HepG2 (cell line): ENCODE data around the gene TOR4A. TPM values are rescaled to one million over a fixed set of nuclear protein-coding genes. Genes with fewer than 3 reads are reported as not detected.
A peak's percentile ranks its signal among the peaks of the same experiment; 100 is the strongest.

ENCODE experiments used
- AGO2 ChIP-seq: fragments of 200-400 bp; formaldehyde crosslinking; optimal IDR thresholded peaks from 2 replicates; pipeline ENCODE3; 2017; ENCODE audit warnings: mild to moderate bottlenecking, low read depth, low read length, moderate library complexity
- BCL3 ChIP-seq: sonication (generic); formaldehyde crosslinking; IDR thresholded peaks from 2 replicates; pipeline ENCODE4 v1.5.1; 2020; ENCODE audit warnings: mild to moderate bottlenecking, missing genetic modification reagents, moderate library complexity
- E2F2 ChIP-seq: sonication (generic); formaldehyde crosslinking; IDR thresholded peaks from 2 replicates; pipeline ENCODE4 v1.4.0; 2020; ENCODE audit warnings: missing genetic modification reagents, borderline replicate concordance
- NFE2 ChIP-seq: sonication (generic); formaldehyde crosslinking; IDR thresholded peaks from 2 replicates; pipeline ENCODE4 v1.4.0; 2020; ENCODE audit warnings: missing genetic modification reagents
- NPAS2 ChIP-seq: sonication (generic); formaldehyde crosslinking; IDR thresholded peaks from 2 replicates; pipeline ENCODE4 v1.8.0; 2022; ENCODE audit warnings: mild to moderate bottlenecking, missing genetic modification reagents, borderline replicate concordance
- REXO4 ChIP-seq: sonication (generic); formaldehyde crosslinking; IDR thresholded peaks from 2 replicates; pipeline ENCODE4 v1.8.0; 2022; ENCODE audit warnings: missing genetic modification reagents, mild to moderate bottlenecking, borderline replicate concordance
- SNAPC5 ChIP-seq: sonication (generic); formaldehyde crosslinking; IDR thresholded peaks from 2 replicates; pipeline ENCODE4 v1.8.1; 2023; ENCODE audit warnings: mild to moderate bottlenecking, missing genetic modification reagents, borderline replicate concordance
- ZBTB21 ChIP-seq: sonication (generic); formaldehyde crosslinking; IDR thresholded peaks from 2 replicates; pipeline ENCODE4 v1.4.0; 2020; ENCODE audit warnings: missing genetic modification reagents
- ZFYVE20 ChIP-seq: sonication (generic); formaldehyde crosslinking; IDR thresholded peaks from 2 replicates; pipeline ENCODE4 v1.8.0; 2023; ENCODE audit warnings: low read depth, mild to moderate bottlenecking, moderate library complexity, missing genetic modification reagents, borderline replicate concordance
- ZIK1 ChIP-seq: sonication (generic); formaldehyde crosslinking; IDR thresholded peaks from 2 replicates; pipeline ENCODE4 v1.5.0; 2020; ENCODE audit warnings: mild to moderate bottlenecking, low read depth, missing genetic modification reagents, borderline replicate concordance
- ZNF343 ChIP-seq: sonication (generic); formaldehyde crosslinking; IDR thresholded peaks from 2 replicates; pipeline ENCODE4 v1.4.0; 2020; ENCODE audit warnings: mild to moderate bottlenecking, missing genetic modification reagents
- ZNF670 ChIP-seq: sonication (generic); formaldehyde crosslinking; IDR thresholded peaks from 2 replicates; pipeline ENCODE4 v1.8.0; 2022; ENCODE audit warnings: mild to moderate bottlenecking, missing genetic modification reagents, borderline replicate concordance
- ZNF777 ChIP-seq: sonication (generic); formaldehyde crosslinking; IDR thresholded peaks from 2 replicates; pipeline ENCODE4 v1.4.0; 2020; ENCODE audit warnings: missing genetic modification reagents
- ZSCAN22 ChIP-seq: sonication (generic); formaldehyde crosslinking; IDR thresholded peaks from 2 replicates; pipeline ENCODE4 v1.4.0; 2020; ENCODE audit warnings: mild to moderate bottlenecking, missing genetic modification reagents
- polyA plus RNA-seq, 8 experiments: library from polyadenylated mRNA; depleted of rRNA in 3 of 8; stranded (reverse) in 7 of 8; unstranded in 1 of 8; fragments of >200 nt; fragmentation: Illumina TruSeq in 4 of 8; extraction: Trizol in 4 of 8; gene quantifications; 2 replicates each; pipeline versions ENCODE4 v1.2.1 to v1.2.3, GENCODE V29; 2011 to 2016; ENCODE audit warnings: low read depth in 4 of 8, missing spikeins in 1 of 8, mixed read lengths in 1 of 8; ENCODE audit not compliant: insufficient read depth in 1 of 8
- total RNA-seq, 5 experiments: library from RNA; depleted of rRNA; stranded (reverse); fragments of >200 nt; fragmentation: Illumina TruSeq; extraction: Trizol; gene quantifications; 2 replicates each; pipeline ENCODE4 v1.2.3, GENCODE V29; 2016; ENCODE audit warnings: low read depth in 1 of 5
- TF ChIP-seq, protein P1 (sequence below): sonication (generic); formaldehyde crosslinking; IDR thresholded peaks from 2 replicates; pipeline ENCODE4 v1.8.1; 2023; ENCODE audit warnings: mild to moderate bottlenecking, inconsistent platforms, moderate library complexity, missing genetic modification reagents, borderline replicate concordance
- TF ChIP-seq, protein P2 (sequence below): sonication (generic); formaldehyde crosslinking; IDR thresholded peaks from 2 replicates; pipeline ENCODE4 v1.4.0; 2020; ENCODE audit warnings: missing genetic modification reagents, borderline replicate concordance
- TF ChIP-seq, protein P3 (sequence below): sonication (generic); formaldehyde crosslinking; conservative IDR thresholded peaks from 2 replicates; pipeline ENCODE4 v1.8.0; 2022; ENCODE audit warnings: low read depth, missing genetic modification reagents
- TF ChIP-seq, protein P4 (sequence below): IDR thresholded peaks from 2 replicates; pipeline ENCODE4 v1.6.1; 2016; ENCODE audit warnings: missing biosample characterization, missing genetic modification reagents, low read depth

TOR4A gene
- total and polyA plus RNA-seq, 2 of the 13 experiments (the other 11 are each of a cell fraction or from before 2014, with no cell fraction given): 11.1 to 14.2 TPM

DNA sequence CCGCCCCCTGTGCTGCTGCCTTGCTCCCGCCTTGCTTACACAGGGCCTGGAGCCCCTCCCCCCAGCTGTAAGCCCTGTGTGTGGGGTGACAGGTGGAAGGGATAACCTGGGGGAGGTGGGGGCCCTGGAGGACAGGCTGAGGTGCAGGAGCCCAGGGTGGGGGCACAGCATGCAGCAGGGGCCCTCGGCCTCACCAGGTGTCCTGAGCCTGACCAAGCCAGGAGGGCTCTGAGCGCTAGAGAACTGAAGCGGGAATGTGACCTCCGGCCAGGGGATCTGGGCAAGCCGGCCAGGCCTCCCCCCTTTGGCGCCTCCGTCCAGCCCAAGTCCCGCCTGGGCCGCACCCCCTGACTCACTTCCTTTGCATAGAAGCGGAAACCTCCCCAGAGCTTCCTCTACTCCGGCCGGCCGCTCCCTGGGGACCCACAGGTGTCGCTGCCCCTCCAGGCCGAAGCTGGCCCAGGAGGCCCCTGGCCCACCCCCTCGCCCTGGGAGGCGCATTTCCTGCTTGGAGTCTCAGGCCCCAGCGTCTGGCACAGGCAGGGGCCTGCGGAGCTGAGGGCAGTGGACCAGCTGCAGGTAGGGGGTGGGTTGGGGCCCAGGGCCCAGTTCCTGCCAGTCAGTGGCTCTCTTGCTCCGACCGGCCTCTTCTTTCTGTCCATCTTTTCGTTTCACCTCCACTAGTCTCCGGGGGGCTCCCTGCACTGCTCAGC is at the start of gene TOR4A (continued):
- TF ChIP-seq, protein P1, sequence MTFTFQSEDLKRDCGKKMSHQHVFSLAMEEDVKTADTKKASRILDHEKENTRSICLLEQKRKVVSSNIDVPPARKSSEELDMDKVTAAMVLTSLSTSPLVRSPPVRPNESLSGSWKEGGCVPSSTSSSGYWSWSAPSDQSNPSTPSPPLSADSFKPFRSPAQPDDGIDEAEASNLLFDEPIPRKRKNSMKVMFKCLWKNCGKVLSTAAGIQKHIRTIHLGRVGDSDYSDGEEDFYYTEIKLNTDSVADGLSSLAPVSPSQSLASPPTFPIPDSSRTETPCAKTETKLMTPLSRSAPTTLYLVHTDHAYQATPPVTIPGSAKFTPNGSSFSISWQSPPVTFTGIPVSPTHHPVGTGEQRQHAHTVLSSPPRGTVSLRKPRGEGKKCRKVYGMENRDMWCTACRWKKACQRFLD: no peak
- TF ChIP-seq AGO2 (peak; percentile 46), ZNF777 (peak; percentile 65), ZSCAN22 (CRISPR knock-in tag) (no peak), ZNF670 (CRISPR knock-in tag) (no peak; the same call in 1 of the 2 replicates), ZFYVE20 (no peak), BCL3 (CRISPR knock-in tag) (no peak), ZBTB21 (CRISPR knock-in tag) (no peak), ZNF343 (CRISPR knock-in tag) (no peak), SNAPC5 (CRISPR knock-in tag) (no peak), E2F2 (CRISPR knock-in tag) (0 out of 2 replicates have a peak, but pooled peaks have one; percentile 11), REXO4 (CRISPR knock-in tag) (no peak), NFE2 (CRISPR knock-in tag) (no peak), NPAS2 (no peak), ZIK1 (CRISPR knock-in tag) (0 out of 2 replicates have a peak, but pooled peaks have one; percentile 26)
- TF ChIP-seq, protein P2, sequence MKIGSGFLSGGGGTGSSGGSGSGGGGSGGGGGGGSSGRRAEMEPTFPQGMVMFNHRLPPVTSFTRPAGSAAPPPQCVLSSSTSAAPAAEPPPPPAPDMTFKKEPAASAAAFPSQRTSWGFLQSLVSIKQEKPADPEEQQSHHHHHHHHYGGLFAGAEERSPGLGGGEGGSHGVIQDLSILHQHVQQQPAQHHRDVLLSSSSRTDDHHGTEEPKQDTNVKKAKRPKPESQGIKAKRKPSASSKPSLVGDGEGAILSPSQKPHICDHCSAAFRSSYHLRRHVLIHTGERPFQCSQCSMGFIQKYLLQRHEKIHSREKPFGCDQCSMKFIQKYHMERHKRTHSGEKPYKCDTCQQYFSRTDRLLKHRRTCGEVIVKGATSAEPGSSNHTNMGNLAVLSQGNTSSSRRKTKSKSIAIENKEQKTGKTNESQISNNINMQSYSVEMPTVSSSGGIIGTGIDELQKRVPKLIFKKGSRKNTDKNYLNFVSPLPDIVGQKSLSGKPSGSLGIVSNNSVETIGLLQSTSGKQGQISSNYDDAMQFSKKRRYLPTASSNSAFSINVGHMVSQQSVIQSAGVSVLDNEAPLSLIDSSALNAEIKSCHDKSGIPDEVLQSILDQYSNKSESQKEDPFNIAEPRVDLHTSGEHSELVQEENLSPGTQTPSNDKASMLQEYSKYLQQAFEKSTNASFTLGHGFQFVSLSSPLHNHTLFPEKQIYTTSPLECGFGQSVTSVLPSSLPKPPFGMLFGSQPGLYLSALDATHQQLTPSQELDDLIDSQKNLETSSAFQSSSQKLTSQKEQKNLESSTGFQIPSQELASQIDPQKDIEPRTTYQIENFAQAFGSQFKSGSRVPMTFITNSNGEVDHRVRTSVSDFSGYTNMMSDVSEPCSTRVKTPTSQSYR (CRISPR knock-in tag): peak; percentile 89
- TF ChIP-seq, protein P3, sequence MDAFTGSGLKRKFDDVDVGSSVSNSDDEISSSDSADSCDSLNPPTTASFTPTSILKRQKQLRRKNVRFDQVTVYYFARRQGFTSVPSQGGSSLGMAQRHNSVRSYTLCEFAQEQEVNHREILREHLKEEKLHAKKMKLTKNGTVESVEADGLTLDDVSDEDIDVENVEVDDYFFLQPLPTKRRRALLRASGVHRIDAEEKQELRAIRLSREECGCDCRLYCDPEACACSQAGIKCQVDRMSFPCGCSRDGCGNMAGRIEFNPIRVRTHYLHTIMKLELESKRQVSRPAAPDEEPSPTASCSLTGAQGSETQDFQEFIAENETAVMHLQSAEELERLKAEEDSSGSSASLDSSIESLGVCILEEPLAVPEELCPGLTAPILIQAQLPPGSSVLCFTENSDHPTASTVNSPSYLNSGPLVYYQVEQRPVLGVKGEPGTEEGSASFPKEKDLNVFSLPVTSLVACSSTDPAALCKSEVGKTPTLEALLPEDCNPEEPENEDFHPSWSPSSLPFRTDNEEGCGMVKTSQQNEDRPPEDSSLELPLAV (CRISPR knock-in tag): no peak
- TF ChIP-seq, protein P4, sequence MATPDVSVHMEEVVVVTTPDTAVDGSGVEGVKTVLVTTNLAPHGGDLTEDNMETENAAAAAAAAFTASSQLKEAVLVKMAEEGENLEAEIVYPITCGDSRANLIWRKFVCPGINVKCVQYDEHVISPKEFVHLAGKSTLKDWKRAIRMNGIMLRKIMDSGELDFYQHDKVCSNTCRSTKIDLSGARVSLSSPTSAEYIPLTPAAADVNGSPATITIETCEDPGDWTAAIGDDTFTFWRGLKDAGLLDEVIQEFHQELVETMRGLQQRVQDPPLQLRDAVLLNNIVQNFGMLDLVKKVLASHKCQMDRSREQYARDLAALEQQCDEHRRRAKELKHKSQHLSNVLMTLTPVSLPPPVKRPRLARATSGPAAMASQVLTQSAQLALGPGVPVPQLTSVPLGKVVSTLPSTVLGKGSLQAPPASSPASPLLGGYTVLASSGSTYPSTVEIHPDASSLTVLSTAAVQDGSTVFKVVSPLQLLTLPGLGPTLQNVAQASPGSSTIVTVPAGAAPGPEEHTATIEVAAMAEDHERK (CRISPR knock-in tag): 0 out of 2 replicates have a peak, but pooled peaks have one; percentile 11
